ENCODE data around the gene SHD. TPM values are rescaled to one million over a fixed set of nuclear protein-coding genes. Genes with fewer than 3 reads are reported as not detected.

Gene SHD
- total RNA-seq, 1 donor from 2014 or later: 0.79 TPM

- peak; percentile 76 for FAIRE-seq
Measured at GRCh38 chr19:4246767-4247593, 32.1 kb upstream of the SHD start, which contains the start of gene YJU2. Gene YJU2 (plus strand): TSS chr19:4247080. CDS start chr19:4247147, 67 bp downstream.

GRCh38 chr19:4256563-4256962 lies 22.5 kb upstream of the SHD start:
- Histone ChIP-seq H3K9me3 (ENCODE audit: insufficient read depth, low read depth, low read length) (peaks cover 3% of the 10 kb centered on the region), H3K4me3 (ENCODE audit: insufficient read depth, low read depth, low read length) (no peak overlapping the region), H3K9ac (ENCODE audit: low read length) (no peak overlapping the region), H2AFZ (ENCODE audit: low read depth, low read length) (no peak overlapping the region), H3K4me1 (ENCODE audit: insufficient read depth, low read length) (no peaks in the 10 kb centered on the region), H3K79me2 (ENCODE audit: insufficient read depth, low read length) (no peaks in the 10 kb centered on the region), H3K27me3 (ENCODE audit: insufficient read depth, low read length) (no peaks in the 10 kb centered on the region), H3K4me2 (ENCODE audit: low read length) (no peak overlapping the region), H3K36me3 (ENCODE audit: insufficient read depth, low read length) (peaks cover 21% of the 10 kb centered on the region), H4K20me1 (ENCODE audit: insufficient read depth, low read length) (no peaks in the 10 kb centered on the region), H3K27ac (ENCODE audit: low read depth, low read length) (no peak overlapping the region)
- DNase-seq (ENCODE audit: low read depth) (no peak), FAIRE-seq (no peak)
- H3K27ac Mint-ChIP-seq (ENCODE audit: unreplicated experiment): no peak overlapping the region
- H3K36me3 Mint-ChIP-seq (ENCODE audit: low read depth, unreplicated experiment): peaks cover 30% of the 10 kb centered on the region
- no peak overlapping the region for H3K4me3 Mint-ChIP-seq (ENCODE audit: unreplicated experiment)
- no peaks in the 10 kb centered on the region for H3K27me3 Mint-ChIP-seq (ENCODE audit: low read depth, unreplicated experiment)
- H3K4me1 Mint-ChIP-seq (ENCODE audit: low read depth, unreplicated experiment): no peaks in the 10 kb centered on the region
- peaks cover 4% of the 10 kb centered on the region for H3K9me3 Mint-ChIP-seq (ENCODE audit: unreplicated experiment)
- TF ChIP-seq CTCF (IDR thresholded peaks at IDR 0.05; ENCODE audit: insufficient read depth, low read depth, low read length) (no peak), EZH2 (IDR thresholded peaks at IDR 0.05; ENCODE audit: insufficient read depth, low read length) (no peak)

More at GRCh38 chr19:4246767-4247593, 32.1 kb upstream of the SHD start, which contains the start of gene YJU2:
- Histone ChIP-seq H3K4me3 (ENCODE audit: insufficient read depth, low read depth, low read length) (peak within 1 kb of the TSS; percentile 92), H3K36me3 (ENCODE audit: insufficient read depth, low read length) (peaks cover 3% of the 10 kb centered on the region), H2AFZ (ENCODE audit: low read depth, low read length) (peak within 1 kb of the TSS; percentile 89), H3K27ac (ENCODE audit: low read depth, low read length) (peak within 1 kb of the TSS; percentile 99), H4K20me1 (ENCODE audit: insufficient read depth, low read length) (peaks cover 2% of the 10 kb centered on the region), H3K27me3 (ENCODE audit: insufficient read depth, low read length) (no peaks in the 10 kb centered on the region), H3K4me1 (ENCODE audit: insufficient read depth, low read length) (peaks cover 3% of the 10 kb centered on the region), H3K79me2 (ENCODE audit: insufficient read depth, low read length) (peaks cover 4% of the 10 kb centered on the region), H3K9me3 (ENCODE audit: insufficient read depth, low read depth, low read length) (peaks cover 2% of the 10 kb centered on the region), H3K9ac (ENCODE audit: low read length) (peak within 1 kb of the TSS; percentile 95), H3K4me2 (ENCODE audit: low read length) (peak within 1 kb of the TSS; percentile 82)
- H3K4me1 Mint-ChIP-seq (ENCODE audit: low read depth, unreplicated experiment): no peaks in the 10 kb centered on the region
- TF ChIP-seq CTCF (IDR thresholded peaks at IDR 0.05; ENCODE audit: insufficient read depth, low read depth, low read length) (peak; percentile 62), EZH2 (IDR thresholded peaks at IDR 0.05; ENCODE audit: insufficient read depth, low read length) (no peak)
- peaks cover 18% of the 10 kb centered on the region for H3K36me3 Mint-ChIP-seq (ENCODE audit: low read depth, unreplicated experiment)
- peak within 1 kb of the TSS; percentile 99 for H3K27ac Mint-ChIP-seq (ENCODE audit: unreplicated experiment)
- H3K27me3 Mint-ChIP-seq (ENCODE audit: low read depth, unreplicated experiment): peaks cover 4% of the 10 kb centered on the region
- peak within 1 kb of the TSS; percentile 89 for H3K4me3 Mint-ChIP-seq (ENCODE audit: unreplicated experiment)
- peaks cover 4% of the 10 kb centered on the region for H3K9me3 Mint-ChIP-seq (ENCODE audit: unreplicated experiment)
- DNase-seq (ENCODE audit: low read depth): peak; percentile 98

GRCh38 chr19:4257025-4257424 lies 22.0 kb upstream of the SHD start:
- peaks cover 4% of the 10 kb centered on the region for H3K9me3 Mint-ChIP-seq (ENCODE audit: unreplicated experiment)
- Histone ChIP-seq H3K9ac (ENCODE audit: low read length) (no peak overlapping the region), H3K27ac (ENCODE audit: low read depth, low read length) (no peak overlapping the region), H3K27me3 (ENCODE audit: insufficient read depth, low read length) (no peaks in the 10 kb centered on the region), H3K4me2 (ENCODE audit: low read length) (no peak overlapping the region), H3K4me3 (ENCODE audit: insufficient read depth, low read depth, low read length) (no peak overlapping the region), H2AFZ (ENCODE audit: low read depth, low read length) (no peak overlapping the region), H3K9me3 (ENCODE audit: insufficient read depth, low read depth, low read length) (peaks cover 3% of the 10 kb centered on the region), H4K20me1 (ENCODE audit: insufficient read depth, low read length) (no peaks in the 10 kb centered on the region), H3K79me2 (ENCODE audit: insufficient read depth, low read length) (no peaks in the 10 kb centered on the region), H3K4me1 (ENCODE audit: insufficient read depth, low read length) (no peaks in the 10 kb centered on the region), H3K36me3 (ENCODE audit: insufficient read depth, low read length) (peaks cover 17% of the 10 kb centered on the region)
- no peak for DNase-seq (ENCODE audit: low read depth)
- H3K4me1 Mint-ChIP-seq (ENCODE audit: low read depth, unreplicated experiment): no peaks in the 10 kb centered on the region
- H3K27me3 Mint-ChIP-seq (ENCODE audit: low read depth, unreplicated experiment): no peaks in the 10 kb centered on the region
- TF ChIP-seq EZH2 (IDR thresholded peaks at IDR 0.05; ENCODE audit: insufficient read depth, low read length) (no peak), CTCF (IDR thresholded peaks at IDR 0.05; ENCODE audit: insufficient read depth, low read depth, low read length) (no peak)
- no peak overlapping the region for H3K27ac Mint-ChIP-seq (ENCODE audit: unreplicated experiment)
- no peak for FAIRE-seq
- peaks cover 30% of the 10 kb centered on the region for H3K36me3 Mint-ChIP-seq (ENCODE audit: low read depth, unreplicated experiment)
- no peak overlapping the region for H3K4me3 Mint-ChIP-seq (ENCODE audit: unreplicated experiment)
